ENCODE measurements around the gene NUCKS1. TPM values are rescaled to one million over a fixed set of nuclear protein-coding genes. Genes with fewer than 3 reads are reported as not detected.

The NUCKS1 gene
- total RNA-seq, 1 experiment from 2014 or later = 401 TPM

DNA sequence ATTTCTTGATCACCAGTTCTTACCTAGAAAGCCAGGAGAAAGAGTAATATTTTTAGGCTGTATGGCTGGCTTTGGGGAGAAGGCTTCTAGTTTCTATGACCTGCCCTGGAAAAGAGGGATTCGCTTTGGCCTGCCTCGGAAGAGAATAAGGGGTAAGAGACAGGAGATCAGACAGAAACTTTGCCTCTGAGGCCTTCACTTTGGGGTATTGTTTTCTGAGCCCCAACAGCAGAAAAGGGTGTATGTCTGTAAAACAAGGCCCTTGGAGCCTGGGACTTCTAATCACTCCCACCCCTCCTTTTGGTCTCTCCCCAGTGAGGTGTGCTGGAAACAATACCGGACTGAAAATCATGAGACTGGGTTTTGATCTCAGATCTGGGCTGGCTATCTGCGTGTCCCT is 74.7 kb downstream of the NUCKS1 start:
- ATAC-seq (no peak), DNase-seq (ENCODE audit: low spot score) (no peak)
- Mint-ChIP-seq H3K27ac (peak overlapping the region; percentile 35), H3K4me3 (no peak overlapping the region), H3K9me3 (no peaks in the 10 kb centered on the region), H3K4me1 (peaks cover 73% of the 10 kb centered on the region), H3K27me3 (ENCODE audit: low read depth) (no peaks in the 10 kb centered on the region), H3K36me3 (no peaks in the 10 kb centered on the region)
- POLR2A ChIA-PET = no interaction called here
- CTCF ChIA-PET = interaction anchor here (0.7 to 19.0 kb wide), 4 partner anchors 13 to 37 kb away, joined by 3 to 307 read pairs (median 5); no protein-coding TSS in a partner anchor
- TF ChIP-seq FOXP1 (CRISPR knock-in tag; IDR thresholded peaks at IDR 0.05; ENCODE audit: borderline replicate concordance) = no peak
- no peak for TF ChIP-seq NFYB (CRISPR knock-in tag; conservative IDR thresholded peaks at IDR 0.05; ENCODE audit: low read depth)
- TF ChIP-seq ZNF396 (CRISPR knock-in tag; IDR thresholded peaks at IDR 0.05; ENCODE audit: borderline replicate concordance) = no peak
- TF ChIP-seq, protein P1, sequence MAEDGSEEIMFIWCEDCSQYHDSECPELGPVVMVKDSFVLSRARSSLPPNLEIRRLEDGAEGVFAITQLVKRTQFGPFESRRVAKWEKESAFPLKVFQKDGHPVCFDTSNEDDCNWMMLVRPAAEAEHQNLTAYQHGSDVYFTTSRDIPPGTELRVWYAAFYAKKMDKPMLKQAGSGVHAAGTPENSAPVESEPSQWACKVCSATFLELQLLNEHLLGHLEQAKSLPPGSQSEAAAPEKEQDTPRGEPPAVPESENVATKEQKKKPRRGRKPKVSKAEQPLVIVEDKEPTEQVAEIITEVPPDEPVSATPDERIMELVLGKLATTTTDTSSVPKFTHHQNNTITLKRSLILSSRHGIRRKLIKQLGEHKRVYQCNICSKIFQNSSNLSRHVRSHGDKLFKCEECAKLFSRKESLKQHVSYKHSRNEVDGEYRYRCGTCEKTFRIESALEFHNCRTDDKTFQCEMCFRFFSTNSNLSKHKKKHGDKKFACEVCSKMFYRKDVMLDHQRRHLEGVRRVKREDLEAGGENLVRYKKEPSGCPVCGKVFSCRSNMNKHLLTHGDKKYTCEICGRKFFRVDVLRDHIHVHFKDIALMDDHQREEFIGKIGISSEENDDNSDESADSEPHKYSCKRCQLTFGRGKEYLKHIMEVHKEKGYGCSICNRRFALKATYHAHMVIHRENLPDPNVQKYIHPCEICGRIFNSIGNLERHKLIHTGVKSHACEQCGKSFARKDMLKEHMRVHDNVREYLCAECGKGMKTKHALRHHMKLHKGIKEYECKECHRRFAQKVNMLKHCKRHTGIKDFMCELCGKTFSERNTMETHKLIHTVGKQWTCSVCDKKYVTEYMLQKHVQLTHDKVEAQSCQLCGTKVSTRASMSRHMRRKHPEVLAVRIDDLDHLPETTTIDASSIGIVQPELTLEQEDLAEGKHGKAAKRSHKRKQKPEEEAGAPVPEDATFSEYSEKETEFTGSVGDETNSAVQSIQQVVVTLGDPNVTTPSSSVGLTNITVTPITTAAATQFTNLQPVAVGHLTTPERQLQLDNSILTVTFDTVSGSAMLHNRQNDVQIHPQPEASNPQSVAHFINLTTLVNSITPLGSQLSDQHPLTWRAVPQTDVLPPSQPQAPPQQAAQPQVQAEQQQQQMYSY (CRISPR knock-in tag; IDR thresholded peaks at IDR 0.05) = no peak
- TF ChIP-seq GABPB1 (CRISPR knock-in tag; IDR thresholded peaks at IDR 0.05) = no peak

GRCh38 chr1:205672970-205673369 is 77.0 kb downstream of the NUCKS1 start:
- ChIA-PET CTCF (interaction anchor here (0.7 to 19.1 kb wide), 10 partner anchors 8 to 248 kb away, joined by 3 to 468 read pairs (median 4); partner anchors contain the start of genes ELK4 and SLC45A3), POLR2A (interaction anchor here (2.6 kb wide), 1 partner anchor 42 kb away, joined by 6 read pairs; no protein-coding TSS in a partner anchor)
- no peak for ATAC-seq

GRCh38 chr1:205672395-205672889 is 77.5 kb downstream of the NUCKS1 start:
- CTCF ChIA-PET = interaction anchor here (0.7 to 19.1 kb wide), 9 partner anchors 8 to 248 kb away, joined by 3 to 468 read pairs (median 4); partner anchors contain the start of genes ELK4 and SLC45A3
- DNase-seq (ENCODE audit: low spot score) = no peak
- H3K27me3 Mint-ChIP-seq (ENCODE audit: low read depth) = no peaks in the 10 kb centered on the region
- no peaks in the 10 kb centered on the region for H3K9me3 Mint-ChIP-seq
- H3K36me3 Mint-ChIP-seq = no peaks in the 10 kb centered on the region
- peaks cover 80% of the 10 kb centered on the region for H3K4me1 Mint-ChIP-seq
- ATAC-seq = no peak
- H3K27ac Mint-ChIP-seq = peak overlapping the region; percentile 93
- POLR2A ChIA-PET = interaction anchor here (2.6 kb wide), 1 partner anchor 41 kb away, joined by 6 read pairs; no protein-coding TSS in a partner anchor
- peak overlapping the region; percentile 16; the same call in 1 of the 2 replicates for H3K4me3 Mint-ChIP-seq
- no peak for TF ChIP-seq FOXP1 (CRISPR knock-in tag; IDR thresholded peaks at IDR 0.05; ENCODE audit: borderline replicate concordance)
- TF ChIP-seq, protein P2, sequence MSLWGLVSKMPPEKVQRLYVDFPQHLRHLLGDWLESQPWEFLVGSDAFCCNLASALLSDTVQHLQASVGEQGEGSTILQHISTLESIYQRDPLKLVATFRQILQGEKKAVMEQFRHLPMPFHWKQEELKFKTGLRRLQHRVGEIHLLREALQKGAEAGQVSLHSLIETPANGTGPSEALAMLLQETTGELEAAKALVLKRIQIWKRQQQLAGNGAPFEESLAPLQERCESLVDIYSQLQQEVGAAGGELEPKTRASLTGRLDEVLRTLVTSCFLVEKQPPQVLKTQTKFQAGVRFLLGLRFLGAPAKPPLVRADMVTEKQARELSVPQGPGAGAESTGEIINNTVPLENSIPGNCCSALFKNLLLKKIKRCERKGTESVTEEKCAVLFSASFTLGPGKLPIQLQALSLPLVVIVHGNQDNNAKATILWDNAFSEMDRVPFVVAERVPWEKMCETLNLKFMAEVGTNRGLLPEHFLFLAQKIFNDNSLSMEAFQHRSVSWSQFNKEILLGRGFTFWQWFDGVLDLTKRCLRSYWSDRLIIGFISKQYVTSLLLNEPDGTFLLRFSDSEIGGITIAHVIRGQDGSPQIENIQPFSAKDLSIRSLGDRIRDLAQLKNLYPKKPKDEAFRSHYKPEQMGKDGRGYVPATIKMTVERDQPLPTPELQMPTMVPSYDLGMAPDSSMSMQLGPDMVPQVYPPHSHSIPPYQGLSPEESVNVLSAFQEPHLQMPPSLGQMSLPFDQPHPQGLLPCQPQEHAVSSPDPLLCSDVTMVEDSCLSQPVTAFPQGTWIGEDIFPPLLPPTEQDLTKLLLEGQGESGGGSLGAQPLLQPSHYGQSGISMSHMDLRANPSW (CRISPR knock-in tag; conservative IDR thresholded peaks at IDR 0.05; ENCODE audit: low read depth) = no peak
- TF ChIP-seq, protein P3, sequence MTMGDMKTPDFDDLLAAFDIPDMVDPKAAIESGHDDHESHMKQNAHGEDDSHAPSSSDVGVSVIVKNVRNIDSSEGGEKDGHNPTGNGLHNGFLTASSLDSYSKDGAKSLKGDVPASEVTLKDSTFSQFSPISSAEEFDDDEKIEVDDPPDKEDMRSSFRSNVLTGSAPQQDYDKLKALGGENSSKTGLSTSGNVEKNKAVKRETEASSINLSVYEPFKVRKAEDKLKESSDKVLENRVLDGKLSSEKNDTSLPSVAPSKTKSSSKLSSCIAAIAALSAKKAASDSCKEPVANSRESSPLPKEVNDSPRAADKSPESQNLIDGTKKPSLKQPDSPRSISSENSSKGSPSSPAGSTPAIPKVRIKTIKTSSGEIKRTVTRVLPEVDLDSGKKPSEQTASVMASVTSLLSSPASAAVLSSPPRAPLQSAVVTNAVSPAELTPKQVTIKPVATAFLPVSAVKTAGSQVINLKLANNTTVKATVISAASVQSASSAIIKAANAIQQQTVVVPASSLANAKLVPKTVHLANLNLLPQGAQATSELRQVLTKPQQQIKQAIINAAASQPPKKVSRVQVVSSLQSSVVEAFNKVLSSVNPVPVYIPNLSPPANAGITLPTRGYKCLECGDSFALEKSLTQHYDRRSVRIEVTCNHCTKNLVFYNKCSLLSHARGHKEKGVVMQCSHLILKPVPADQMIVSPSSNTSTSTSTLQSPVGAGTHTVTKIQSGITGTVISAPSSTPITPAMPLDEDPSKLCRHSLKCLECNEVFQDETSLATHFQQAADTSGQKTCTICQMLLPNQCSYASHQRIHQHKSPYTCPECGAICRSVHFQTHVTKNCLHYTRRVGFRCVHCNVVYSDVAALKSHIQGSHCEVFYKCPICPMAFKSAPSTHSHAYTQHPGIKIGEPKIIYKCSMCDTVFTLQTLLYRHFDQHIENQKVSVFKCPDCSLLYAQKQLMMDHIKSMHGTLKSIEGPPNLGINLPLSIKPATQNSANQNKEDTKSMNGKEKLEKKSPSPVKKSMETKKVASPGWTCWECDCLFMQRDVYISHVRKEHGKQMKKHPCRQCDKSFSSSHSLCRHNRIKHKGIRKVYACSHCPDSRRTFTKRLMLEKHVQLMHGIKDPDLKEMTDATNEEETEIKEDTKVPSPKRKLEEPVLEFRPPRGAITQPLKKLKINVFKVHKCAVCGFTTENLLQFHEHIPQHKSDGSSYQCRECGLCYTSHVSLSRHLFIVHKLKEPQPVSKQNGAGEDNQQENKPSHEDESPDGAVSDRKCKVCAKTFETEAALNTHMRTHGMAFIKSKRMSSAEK (CRISPR knock-in tag; IDR thresholded peaks at IDR 0.05; ENCODE audit: borderline replicate concordance) = no peak
- TF ChIP-seq, protein P4, sequence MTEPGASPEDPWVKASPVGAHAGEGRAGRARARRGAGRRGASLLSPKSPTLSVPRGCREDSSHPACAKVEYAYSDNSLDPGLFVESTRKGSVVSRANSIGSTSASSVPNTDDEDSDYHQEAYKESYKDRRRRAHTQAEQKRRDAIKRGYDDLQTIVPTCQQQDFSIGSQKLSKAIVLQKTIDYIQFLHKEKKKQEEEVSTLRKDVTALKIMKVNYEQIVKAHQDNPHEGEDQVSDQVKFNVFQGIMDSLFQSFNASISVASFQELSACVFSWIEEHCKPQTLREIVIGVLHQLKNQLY (CRISPR knock-in tag; IDR thresholded peaks at IDR 0.05) = no peak
- TF ChIP-seq IRF1 (CRISPR knock-in tag; IDR thresholded peaks at IDR 0.05) = no peak
- no peak for TF ChIP-seq SP1 (CRISPR knock-in tag; conservative IDR thresholded peaks at IDR 0.05)
- no peak for TF ChIP-seq ZNF396 (CRISPR knock-in tag; IDR thresholded peaks at IDR 0.05; ENCODE audit: borderline replicate concordance)
- TF ChIP-seq ZNF317 (CRISPR knock-in tag; IDR thresholded peaks at IDR 0.05; ENCODE audit: borderline replicate concordance, low read depth) = no peak
- TF ChIP-seq, protein P5, sequence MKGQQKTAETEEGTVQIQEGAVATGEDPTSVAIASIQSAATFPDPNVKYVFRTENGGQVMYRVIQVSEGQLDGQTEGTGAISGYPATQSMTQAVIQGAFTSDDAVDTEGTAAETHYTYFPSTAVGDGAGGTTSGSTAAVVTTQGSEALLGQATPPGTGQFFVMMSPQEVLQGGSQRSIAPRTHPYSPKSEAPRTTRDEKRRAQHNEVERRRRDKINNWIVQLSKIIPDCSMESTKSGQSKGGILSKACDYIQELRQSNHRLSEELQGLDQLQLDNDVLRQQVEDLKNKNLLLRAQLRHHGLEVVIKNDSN (CRISPR knock-in tag; IDR thresholded peaks at IDR 0.05) = no peak
- TF ChIP-seq ZNF121 (CRISPR knock-in tag; IDR thresholded peaks at IDR 0.05) = no peak
- no peak for TF ChIP-seq ZNF232 (CRISPR knock-in tag; IDR thresholded peaks at IDR 0.05)
- TF ChIP-seq TP53 (CRISPR knock-in tag; IDR thresholded peaks at IDR 0.05) = no peak
- TF ChIP-seq ESRRA (CRISPR knock-in tag; IDR thresholded peaks at IDR 0.05; ENCODE audit: borderline replicate concordance) = no peak

More at GRCh38 chr1:205672970-205673369, 77.0 kb downstream of the NUCKS1 start:
- H3K9me3 Mint-ChIP-seq = no peaks in the 10 kb centered on the region
- peaks cover 80% of the 10 kb centered on the region for H3K4me1 Mint-ChIP-seq
- TF ChIP-seq ATF1 (CRISPR knock-in tag; IDR thresholded peaks at IDR 0.05) (no peak), ZBTB21 (CRISPR knock-in tag; IDR thresholded peaks at IDR 0.05; ENCODE audit: borderline replicate concordance) (no peak)
- no peak for DNase-seq (ENCODE audit: low spot score)
- no peak overlapping the region for H3K27ac Mint-ChIP-seq
- no peak overlapping the region for H3K4me3 Mint-ChIP-seq
- H3K27me3 Mint-ChIP-seq (ENCODE audit: low read depth) = no peaks in the 10 kb centered on the region
- H3K36me3 Mint-ChIP-seq = no peaks in the 10 kb centered on the region
